Measurements from ENCODE around the gene CLSTN1. TPM values are rescaled to one million over a fixed set of nuclear protein-coding genes. Genes with fewer than 3 reads are reported as not detected.

The CLSTN1 gene
- total RNA-seq, 1 experiment from 2014 or later, result 119 TPM

- H3K27me3 Mint-ChIP-seq (ENCODE audit: low read depth), result no peaks in the 10 kb centered on the region; the same call in 1 of the 2 replicates
- H3K4me1 Mint-ChIP-seq, result peaks cover 20% of the 10 kb centered on the region
- ChIA-PET CTCF (interaction anchor here (0.8 to 2.6 kb wide), 6 partner anchors 15 to 123 kb away, joined by 3 to 30 read pairs (median 10); no protein-coding TSS in a partner anchor), POLR2A (no interaction called here)
- no peak for DNase-seq (ENCODE audit: low spot score)
- H3K4me3 Mint-ChIP-seq, result no peak overlapping the region
- no peak; the same call in 1 of the 2 replicates for ATAC-seq
- no peaks in the 10 kb centered on the region for H3K36me3 Mint-ChIP-seq
- no peak overlapping the region for H3K27ac Mint-ChIP-seq
- H3K9me3 Mint-ChIP-seq, result no peaks in the 10 kb centered on the region
- no peak for TF ChIP-seq IRF1 (CRISPR knock-in tag; IDR thresholded peaks at IDR 0.05)
- TF ChIP-seq ZNF138 (CRISPR knock-in tag; conservative IDR thresholded peaks at IDR 0.05), result no peak
- no peak for TF ChIP-seq MYBL2 (CRISPR knock-in tag; IDR thresholded peaks at IDR 0.05)
- no peak for TF ChIP-seq NR1H2 (CRISPR knock-in tag; IDR thresholded peaks at IDR 0.05)
- no peak for TF ChIP-seq SMAD3 (CRISPR knock-in tag; IDR thresholded peaks at IDR 0.05; ENCODE audit: borderline replicate concordance)
- no peak for TF ChIP-seq IRF2 (CRISPR knock-in tag; IDR thresholded peaks at IDR 0.05; ENCODE audit: borderline replicate concordance, low read depth)
- no peak for TF ChIP-seq GRHL2 (CRISPR knock-in tag; IDR thresholded peaks at IDR 0.05; ENCODE audit: insufficient replicate concordance, severe bottlenecking)
- TF ChIP-seq ZNF423 (CRISPR knock-in tag; IDR thresholded peaks at IDR 0.05), result no peak
- no peak for TF ChIP-seq AR (CRISPR knock-in tag; IDR thresholded peaks at IDR 0.05)
- TF ChIP-seq CREM (CRISPR knock-in tag; IDR thresholded peaks at IDR 0.05), result no peak
These were observed 19.8 kb upstream of the CLSTN1 start for GRCh38 chr1:9843576-9843945.

- DNase-seq (ENCODE audit: low spot score) (no peak), ATAC-seq (peak; percentile 46)
- POLR2A ChIA-PET, result no interaction called here
These were observed 19.2 kb upstream of the CLSTN1 start for GRCh38 chr1:9842781-9843575.

More at GRCh38 chr1:9842781-9843575, 19.2 kb upstream of the CLSTN1 start:
- CTCF ChIA-PET, result interaction anchor here (0.8 to 2.6 kb wide), 7 partner anchors 10 to 122 kb away, joined by 3 to 30 read pairs (median 10); no protein-coding TSS in a partner anchor
- no peak for TF ChIP-seq USF1 (CRISPR knock-in tag; IDR thresholded peaks at IDR 0.05)
- TF ChIP-seq EMX1 (CRISPR knock-in tag; IDR thresholded peaks at IDR 0.05), result no peak
- TF ChIP-seq ATF6 (CRISPR knock-in tag; IDR thresholded peaks at IDR 0.05), result no peak
- TF ChIP-seq TEAD4 (CRISPR knock-in tag; IDR thresholded peaks at IDR 0.05), result no peak
- TF ChIP-seq ZNF425 (CRISPR knock-in tag; conservative IDR thresholded peaks at IDR 0.05), result no peak
- Mint-ChIP-seq H3K4me1 (peaks cover 18% of the 10 kb centered on the region), H3K9me3 (no peaks in the 10 kb centered on the region), H3K27ac (no peak overlapping the region), H3K36me3 (no peaks in the 10 kb centered on the region), H3K27me3 (ENCODE audit: low read depth) (no peaks in the 10 kb centered on the region; the same call in 1 of the 2 replicates), H3K4me3 (no peak overlapping the region)
